Measurements from ENCODE around the gene UBE2D3. TPM values are rescaled to one million over a fixed set of nuclear protein-coding genes. Genes with fewer than 3 reads are reported as not detected.
A peak's percentile ranks its signal among the peaks of the same experiment; 100 is the strongest.
"Not testable (repeated sequence)": the region's sequence is repeated elsewhere in the genome, so short reads cannot be mapped to it uniquely, and the experiment has no call there.

UBE2D3 gene
- total and polyA plus RNA-seq, 8 donors: 241 to 313 (median 272) TPM

- H3K36me3 ChIP-seq: peaks cover 0 to 27% of the 10 kb centered on the region in 2 donors
- H3K9me3 ChIP-seq: no peaks in the 10 kb centered on the region
- intact Hi-C loops (cut with DNase I): no loop called here
- peaks cover 72 to 100% of the 10 kb centered on the region in 2 donors for H3K4me1 ChIP-seq
- peak overlapping the region in 1 of 2 donors; percentile 10 for H3K4me3 ChIP-seq
- no peak for DNase-seq
- TF ChIP-seq, protein P1, sequence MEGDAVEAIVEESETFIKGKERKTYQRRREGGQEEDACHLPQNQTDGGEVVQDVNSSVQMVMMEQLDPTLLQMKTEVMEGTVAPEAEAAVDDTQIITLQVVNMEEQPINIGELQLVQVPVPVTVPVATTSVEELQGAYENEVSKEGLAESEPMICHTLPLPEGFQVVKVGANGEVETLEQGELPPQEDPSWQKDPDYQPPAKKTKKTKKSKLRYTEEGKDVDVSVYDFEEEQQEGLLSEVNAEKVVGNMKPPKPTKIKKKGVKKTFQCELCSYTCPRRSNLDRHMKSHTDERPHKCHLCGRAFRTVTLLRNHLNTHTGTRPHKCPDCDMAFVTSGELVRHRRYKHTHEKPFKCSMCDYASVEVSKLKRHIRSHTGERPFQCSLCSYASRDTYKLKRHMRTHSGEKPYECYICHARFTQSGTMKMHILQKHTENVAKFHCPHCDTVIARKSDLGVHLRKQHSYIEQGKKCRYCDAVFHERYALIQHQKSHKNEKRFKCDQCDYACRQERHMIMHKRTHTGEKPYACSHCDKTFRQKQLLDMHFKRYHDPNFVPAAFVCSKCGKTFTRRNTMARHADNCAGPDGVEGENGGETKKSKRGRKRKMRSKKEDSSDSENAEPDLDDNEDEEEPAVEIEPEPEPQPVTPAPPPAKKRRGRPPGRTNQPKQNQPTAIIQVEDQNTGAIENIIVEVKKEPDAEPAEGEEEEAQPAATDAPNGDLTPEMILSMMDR (IDR thresholded peaks at IDR 0.05): no peak
- H3K27ac ChIP-seq: peak overlapping the region; percentile 15 to 20
- no peaks in the 10 kb centered on the region for H3K27me3 ChIP-seq
- ATAC-seq: no peak
Measured at GRCh38 chr4:102819588-102820365, 7.6 kb downstream of the UBE2D3 start.

DNA sequence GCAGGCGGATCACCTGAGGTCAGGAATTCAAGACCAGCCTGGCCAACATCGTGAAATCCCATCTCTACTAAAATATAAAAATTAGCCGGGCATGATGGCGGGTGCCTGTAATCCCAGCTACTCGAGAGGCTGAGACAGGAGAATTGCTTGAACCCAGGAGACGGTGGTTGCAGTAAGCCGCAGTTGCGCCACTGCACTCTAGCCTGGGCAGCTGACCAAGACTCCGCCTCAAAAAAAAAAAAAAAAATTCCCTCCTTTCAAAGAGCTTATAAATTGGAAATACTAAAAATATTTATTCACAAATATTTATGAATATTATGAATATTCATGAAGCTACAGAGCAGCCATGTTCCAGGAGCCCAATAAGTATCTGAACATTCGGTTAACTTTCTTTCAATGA lies 8.3 kb downstream of the UBE2D3 start:
- DNase-seq; H3K9me3 ChIP-seq; H3K27me3 ChIP-seq; ATAC-seq; intact Hi-C loops (cut with DNase I): not testable (repeated sequence)
- peaks cover 0 to 27% of the 10 kb centered on the region in 2 donors for H3K36me3 ChIP-seq
- H3K4me3 ChIP-seq: peak overlapping the region in 1 of 2 donors; percentile 10
- peaks cover 74 to 100% of the 10 kb centered on the region in 2 donors for H3K4me1 ChIP-seq
- peak overlapping the region; percentile 15 to 62 for H3K27ac ChIP-seq

- intact Hi-C loops (cut with DNase I): no loop called here
- H3K36me3 ChIP-seq: peaks cover 0 to 19% of the 10 kb centered on the region in 2 donors
- TF ChIP-seq, protein P1 (IDR thresholded peaks at IDR 0.05): no peak
- peak overlapping the region; percentile 9 to 62 for H3K27ac ChIP-seq
- no peaks in the 10 kb centered on the region for H3K9me3 ChIP-seq
- no peak overlapping the region for H3K4me3 ChIP-seq
- H3K4me1 ChIP-seq: peaks cover 64 to 98% of the 10 kb centered on the region in 2 donors
- DNase-seq (no peak), ATAC-seq (peak; percentile 51)
- no peaks in the 10 kb centered on the region for H3K27me3 ChIP-seq
Measured at GRCh38 chr4:102817613-102818268, 9.6 kb downstream of the UBE2D3 start.

GRCh38 chr4:102817021-102817605 lies 10.2 kb downstream of the UBE2D3 start:
- Histone ChIP-seq H3K36me3 (peaks cover 0 to 13% of the 10 kb centered on the region in 2 donors), H3K9me3 (no peaks in the 10 kb centered on the region), H3K27me3 (no peaks in the 10 kb centered on the region), H3K4me1 (peaks cover 63 to 98% of the 10 kb centered on the region in 2 donors), H3K27ac (peak overlapping the region; percentile 9 to 62), H3K4me3 (no peak overlapping the region)
- TF ChIP-seq, protein P1 (IDR thresholded peaks at IDR 0.05): no peak
- DNase-seq (no peak), ATAC-seq (peak; percentile 61)
- intact Hi-C loops (cut with DNase I): no loop called here

DNA sequence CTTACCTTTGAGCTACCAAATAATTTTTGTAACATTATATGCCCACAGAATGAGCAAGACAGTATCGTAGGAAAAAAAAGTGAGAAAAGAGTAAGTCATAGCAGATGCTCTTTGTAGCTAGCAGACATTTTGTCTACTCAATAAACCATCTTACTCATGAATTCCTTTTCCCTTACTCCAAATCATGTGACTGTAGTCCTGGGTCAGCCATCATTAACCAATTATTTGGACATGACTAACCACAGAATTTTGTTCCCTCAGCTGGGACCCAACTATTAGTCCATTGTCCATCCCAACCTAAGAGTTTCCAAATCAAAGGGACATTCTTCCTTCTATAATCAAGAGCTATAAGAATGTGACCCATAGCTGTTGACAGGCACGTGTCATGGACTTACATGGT lies 11.4 kb downstream of the UBE2D3 start:
- intact Hi-C loops (cut with DNase I): no loop called here
- peaks cover 62 to 98% of the 10 kb centered on the region in 2 donors for H3K4me1 ChIP-seq
- H3K27ac ChIP-seq: peak overlapping the region; percentile 10 to 43
- DNase-seq (no peak), ATAC-seq (no peak)
- no peak overlapping the region for H3K4me3 ChIP-seq
- no peaks in the 10 kb centered on the region for H3K9me3 ChIP-seq
- no peaks in the 10 kb centered on the region for H3K27me3 ChIP-seq
- H3K36me3 ChIP-seq: peaks cover 0 to 6% of the 10 kb centered on the region in 2 donors
- TF ChIP-seq, protein P1 (IDR thresholded peaks at IDR 0.05): no peak
